Measurements from ENCODE around the gene LRRTM3. TPM values are rescaled to one million over a fixed set of nuclear protein-coding genes. Genes with fewer than 3 reads are reported as not detected.

The LRRTM3 gene
- total and polyA plus RNA-seq, 11 donors = not detected

DNA sequence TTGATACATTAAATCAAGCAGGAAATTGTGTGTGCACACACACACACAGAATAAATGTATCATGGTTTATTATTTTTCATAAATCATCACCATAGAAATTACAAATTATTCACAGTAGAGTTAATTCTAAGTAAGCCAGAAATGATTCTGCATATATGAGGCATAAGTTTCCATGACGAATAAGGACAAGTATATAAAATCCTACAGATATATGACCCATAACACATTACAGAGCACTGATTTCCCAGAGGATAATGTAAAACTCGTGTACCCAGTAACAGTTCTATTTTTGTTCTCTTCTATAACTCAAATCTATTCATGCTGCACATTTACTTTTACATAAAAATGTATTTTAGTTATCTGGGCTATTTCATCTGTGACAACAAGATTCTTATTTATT, 169.7 kb downstream of the LRRTM3 start:
- WGBS, 4 donors = 39 to 53% (median 51%) methylated on average over 2 of the region's 2 CpGs
- intact Hi-C loops (cut with DNase I) = no loop called here

DNA sequence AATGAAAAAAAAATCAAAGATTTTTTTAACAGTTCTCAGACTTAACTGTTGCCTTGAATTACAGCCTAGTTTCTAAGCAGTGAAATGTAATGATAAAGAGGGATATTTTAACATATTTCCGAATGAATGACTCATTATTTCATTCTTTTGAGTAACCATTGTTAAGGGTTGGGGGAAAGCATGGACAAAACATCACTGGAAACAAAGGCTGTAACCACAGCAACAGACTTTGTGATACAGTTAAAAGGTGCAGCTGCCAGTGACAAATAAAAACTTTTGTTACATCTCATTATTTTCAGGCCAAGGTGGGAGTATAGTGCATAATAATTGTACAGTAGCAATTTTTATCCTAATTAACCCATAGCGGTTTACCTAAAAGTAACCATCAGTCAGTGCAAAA, 172.6 kb downstream of the LRRTM3 start:
- no peak overlapping the region for H3K27ac ChIP-seq
- H3K4me1 ChIP-seq = no peaks in the 10 kb centered on the region
- no peaks in the 10 kb centered on the region for H3K36me3 ChIP-seq
- H3K9me3 ChIP-seq = no peaks in the 10 kb centered on the region
- ATAC-seq (no peak), DNase-seq (no peak)
- no peaks in the 10 kb centered on the region for H3K27me3 ChIP-seq
- intact Hi-C loops (cut with DNase I) = no loop called here
- no peak overlapping the region for H3K4me3 ChIP-seq
- 57 to 74% (median 63%) methylated on average over 2 of the region's 2 CpGs for WGBS, 4 donors
- no peak for TF ChIP-seq POLR2A (IDR thresholded peaks at IDR 0.05)
- TF ChIP-seq, protein P1, sequence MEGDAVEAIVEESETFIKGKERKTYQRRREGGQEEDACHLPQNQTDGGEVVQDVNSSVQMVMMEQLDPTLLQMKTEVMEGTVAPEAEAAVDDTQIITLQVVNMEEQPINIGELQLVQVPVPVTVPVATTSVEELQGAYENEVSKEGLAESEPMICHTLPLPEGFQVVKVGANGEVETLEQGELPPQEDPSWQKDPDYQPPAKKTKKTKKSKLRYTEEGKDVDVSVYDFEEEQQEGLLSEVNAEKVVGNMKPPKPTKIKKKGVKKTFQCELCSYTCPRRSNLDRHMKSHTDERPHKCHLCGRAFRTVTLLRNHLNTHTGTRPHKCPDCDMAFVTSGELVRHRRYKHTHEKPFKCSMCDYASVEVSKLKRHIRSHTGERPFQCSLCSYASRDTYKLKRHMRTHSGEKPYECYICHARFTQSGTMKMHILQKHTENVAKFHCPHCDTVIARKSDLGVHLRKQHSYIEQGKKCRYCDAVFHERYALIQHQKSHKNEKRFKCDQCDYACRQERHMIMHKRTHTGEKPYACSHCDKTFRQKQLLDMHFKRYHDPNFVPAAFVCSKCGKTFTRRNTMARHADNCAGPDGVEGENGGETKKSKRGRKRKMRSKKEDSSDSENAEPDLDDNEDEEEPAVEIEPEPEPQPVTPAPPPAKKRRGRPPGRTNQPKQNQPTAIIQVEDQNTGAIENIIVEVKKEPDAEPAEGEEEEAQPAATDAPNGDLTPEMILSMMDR (IDR thresholded peaks at IDR 0.05) = no peak

More for the DNA sequence above, 169.7 kb downstream of the LRRTM3 start:
- no peak overlapping the region for H3K27ac ChIP-seq
- no peaks in the 10 kb centered on the region for H3K9me3 ChIP-seq
- H3K4me1 ChIP-seq = no peaks in the 10 kb centered on the region
- DNase-seq (no peak), ATAC-seq (no peak)
- H3K36me3 ChIP-seq = no peaks in the 10 kb centered on the region
- TF ChIP-seq, protein P1 (IDR thresholded peaks at IDR 0.05) = no peak
- no peak for TF ChIP-seq POLR2A (IDR thresholded peaks at IDR 0.05)
- no peaks in the 10 kb centered on the region for H3K27me3 ChIP-seq
- H3K4me3 ChIP-seq = no peak overlapping the region

DNA sequence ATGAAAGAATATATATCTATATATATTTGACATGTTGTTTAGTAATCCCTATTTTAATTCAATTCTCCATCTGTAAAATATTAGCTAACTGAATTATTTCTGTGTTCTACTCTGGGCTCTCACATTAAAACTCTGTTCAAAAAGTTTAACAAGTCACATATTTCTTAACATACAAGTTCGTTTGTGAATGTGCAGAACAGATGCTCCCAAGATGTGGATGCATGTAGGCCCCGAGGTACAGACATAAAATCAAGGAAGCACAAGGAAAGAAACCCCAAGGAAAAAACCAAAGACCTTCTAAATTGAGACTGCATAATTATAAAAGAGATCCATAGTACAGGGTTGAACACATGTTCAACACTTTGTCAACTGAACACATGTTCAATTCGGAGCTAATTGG, 175.1 kb downstream of the LRRTM3 start:
- no peak for TF ChIP-seq POLR2A (IDR thresholded peaks at IDR 0.05)
- TF ChIP-seq, protein P1 (IDR thresholded peaks at IDR 0.05) = no peak
- no peak overlapping the region for H3K4me3 ChIP-seq
- no peak overlapping the region for H3K27ac ChIP-seq
- H3K36me3 ChIP-seq = no peaks in the 10 kb centered on the region
- no peaks in the 10 kb centered on the region for H3K4me1 ChIP-seq
- no peak for ATAC-seq
- intact Hi-C loops (cut with DNase I) = no loop called here
- DNase-seq = no peak
- no peaks in the 10 kb centered on the region for H3K9me3 ChIP-seq
- 77 to 84% (median 78%) methylated on average over 3 of the region's 3 CpGs for WGBS, 4 donors
- H3K27me3 ChIP-seq = no peaks in the 10 kb centered on the region

DNA sequence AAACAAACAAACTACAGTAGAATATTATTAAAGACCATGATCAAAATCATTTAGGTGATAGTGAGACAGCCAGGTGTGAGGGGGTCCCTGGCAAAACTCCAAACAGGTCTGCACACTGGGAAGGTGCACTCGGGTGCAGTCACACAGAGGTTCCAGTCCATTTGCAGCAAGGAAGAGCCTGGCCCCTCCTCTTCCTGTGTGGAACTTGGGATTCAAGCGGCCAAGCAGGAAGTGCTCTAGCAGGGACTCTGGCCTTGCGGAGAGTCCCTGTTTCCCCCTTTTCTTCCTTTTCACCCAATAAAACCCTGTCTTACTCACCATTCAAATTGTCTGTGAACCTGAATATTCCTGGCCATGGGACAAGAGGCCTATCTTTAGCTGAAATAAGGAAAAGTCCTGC, 181.8 kb downstream of the LRRTM3 start:
- no peak for ATAC-seq
- intact Hi-C loops (cut with DNase I) = no loop called here
- 61 to 74% (median 73%) methylated on average over 3 of the region's 3 CpGs for WGBS, 4 donors
- Histone ChIP-seq H3K36me3 (no peaks in the 10 kb centered on the region), H3K27me3 (no peaks in the 10 kb centered on the region), H3K4me3 (no peak overlapping the region), H3K27ac (no peak overlapping the region), H3K9me3 (no peaks in the 10 kb centered on the region), H3K4me1 (no peaks in the 10 kb centered on the region)
- no peak for TF ChIP-seq POLR2A (IDR thresholded peaks at IDR 0.05)
- TF ChIP-seq, protein P1 (IDR thresholded peaks at IDR 0.05) = no peak
- no peak for DNase-seq

All from heart left ventricle (tissue), 16 donors.